Left lobe of liver (tissue), 2 donors: ENCODE results near the gene SRPK3. TPM values are rescaled to one million over a fixed set of nuclear protein-coding genes. Genes with fewer than 3 reads are reported as not detected.
"Not testable (repeated sequence)": the region's sequence is repeated elsewhere in the genome, so short reads cannot be mapped to it uniquely, and the experiment has no call there.

Source experiments
- ATAC-seq: fragments of 200-7000 bp; cut with Tn5 transposase; one replicate; pipeline ENCODE4 v1.9.1; 2020; ENCODE audit warnings: mild to moderate bottlenecking, moderate library complexity
- DNase-seq: peaks from one replicate; pipeline ENCODE4 v3.0.0-alpha.2; 2020; ENCODE audit warnings: low spot score
- total RNA-seq: library from RNA; stranded (reverse); gene quantifications from one replicate; pipeline ENCODE4 v1.2.1, GENCODE V29; 2021
- donor health status: DM: no; HTN: no; CAD: no; lungs with moderate emphysema.
- donor health status: DM: no; HTN: yes; CAD: no.

SRPK3 gene
- total RNA-seq, 1 donor from 2014 or later: not detected

- not testable (repeated sequence) for ATAC-seq, DNase-seq
Measured at GRCh38 chrX:153745067-153745433, 35.8 kb upstream of the SRPK3 start.

- DNase-seq (no peak), ATAC-seq (no peak)
Measured at GRCh38 chrX:153746359-153746758, 34.5 kb upstream of the SRPK3 start.

- not testable (repeated sequence) for DNase-seq, ATAC-seq
Measured at GRCh38 chrX:153746991-153747390, 33.9 kb upstream of the SRPK3 start.

- DNase-seq, ATAC-seq: not testable (repeated sequence)
Measured at GRCh38 chrX:153749017-153749416, 31.8 kb upstream of the SRPK3 start.

- ATAC-seq: no peak
- no peak for DNase-seq
Measured at GRCh38 chrX:153750127-153750774, 30.6 kb upstream of the SRPK3 start.

- ATAC-seq: no peak
- no peak for DNase-seq
Measured at GRCh38 chrX:153755136-153755535, 25.7 kb upstream of the SRPK3 start.

GRCh38 chrX:153761863-153762262 is 19.0 kb upstream of the SRPK3 start:
- no peak for DNase-seq

GRCh38 chrX:153762626-153763173 is 18.1 kb upstream of the SRPK3 start:
- DNase-seq (no peak), ATAC-seq (no peak)

More at GRCh38 chrX:153761863-153762262, 19.0 kb upstream of the SRPK3 start:
- ATAC-seq: no peak

- DNase-seq: no peak
- ATAC-seq: no peak
Measured at GRCh38 chrX:153763298-153763932, 17.4 kb upstream of the SRPK3 start.

GRCh38 chrX:153763989-153764755 is 16.7 kb upstream of the SRPK3 start, which contains the start of gene PLXNB3:
Gene PLXNB3, plus strand, starts transcription at chrX:153764249. Its CDS starts 1,287 bp downstream, at chrX:153765536.
- ATAC-seq (peak; percentile 96), DNase-seq (peak; percentile 72)

GRCh38 chrX:153764786-153765137 is 16.1 kb upstream of the SRPK3 start:
- ATAC-seq (no peak), DNase-seq (no peak)

GRCh38 chrX:153765138-153766079 is 15.4 kb upstream of the SRPK3 start:
- no peak for DNase-seq
- ATAC-seq: peak; percentile 32

GRCh38 chrX:153766098-153766817 is 14.6 kb upstream of the SRPK3 start:
- ATAC-seq (no peak), DNase-seq (no peak)

GRCh38 chrX:153766871-153767673 is 13.8 kb upstream of the SRPK3 start:
- no peak for ATAC-seq
- DNase-seq: no peak

- ATAC-seq: no peak
- DNase-seq: no peak
Measured at GRCh38 chrX:153767674-153768055, 13.2 kb upstream of the SRPK3 start.

- ATAC-seq (no peak), DNase-seq (no peak)
Measured at GRCh38 chrX:153768311-153769157, 12.3 kb upstream of the SRPK3 start.

- ATAC-seq: no peak
- DNase-seq: no peak
Measured at GRCh38 chrX:153769158-153769864, 11.5 kb upstream of the SRPK3 start.
